H9 (cell line): Measurements from ENCODE around the gene ATXN10. TPM values are rescaled to one million over a fixed set of nuclear protein-coding genes. Genes with fewer than 3 reads are reported as not detected.

Source experiments
- DNase-seq: peaks from one replicate; pipeline ENCODE4 v3.0.0-alpha.2; 2017
- H2AFZ ChIP-seq: one replicate; pipeline ENCODE4 v1.6.1; 2013; ENCODE audit warnings: mild to moderate bottlenecking, low read length, control low read depth, moderate library complexity
- H2AK5ac ChIP-seq: 2 replicates; pipeline ENCODE4 v1.6.1; 2013; ENCODE audit warnings: low read length, control low read depth, mixed read lengths; ENCODE audit not compliant: insufficient read length
- H2BK120ac ChIP-seq: one replicate; pipeline ENCODE4 v1.6.1; 2013; ENCODE audit warnings: low read depth, mild to moderate bottlenecking, low read length, control low read depth, inconsistent platforms; ENCODE audit not compliant: poor library complexity, severe bottlenecking
- H2BK12ac ChIP-seq: 2 replicates; pipeline ENCODE4 v1.6.1; 2013; ENCODE audit warnings: low read length, control low read depth, mixed read lengths, low read depth; ENCODE audit not compliant: insufficient read length
- H2BK15ac ChIP-seq: 2 replicates; pipeline ENCODE4 v1.6.1; 2013; ENCODE audit warnings: low read depth, low read length, control low read depth
- H2BK20ac ChIP-seq: one replicate; pipeline ENCODE4 v1.6.1; 2013; ENCODE audit warnings: low read depth, mild to moderate bottlenecking, low read length, control low read depth, inconsistent platforms; ENCODE audit not compliant: poor library complexity, severe bottlenecking
- H2BK5ac ChIP-seq: 2 replicates; pipeline ENCODE4 v1.6.1; 2013; ENCODE audit warnings: low read length, control low read depth, mixed read lengths; ENCODE audit not compliant: insufficient read length
- H3K14ac ChIP-seq: 2 replicates; pipeline ENCODE4 v1.6.1; 2013; ENCODE audit warnings: low read length, control low read depth; ENCODE audit not compliant: insufficient read depth
- H3K18ac ChIP-seq: 2 replicates; pipeline ENCODE4 v1.6.1; 2013; ENCODE audit warnings: low read depth, mild to moderate bottlenecking, mixed read lengths, low read length, control low read depth; ENCODE audit not compliant: insufficient read length
- H3K23ac ChIP-seq: 2 replicates; pipeline ENCODE4 v1.6.1; 2013; ENCODE audit warnings: low read length, control low read depth, mixed read lengths, low read depth; ENCODE audit not compliant: insufficient read length
- H3K23me2 ChIP-seq: 2 replicates; pipeline ENCODE4 v1.6.1; 2013; ENCODE audit warnings: low read depth, mild to moderate bottlenecking, mixed read lengths, low read length, control low read depth; ENCODE audit not compliant: insufficient read length, poor library complexity, severe bottlenecking
- H3K27ac ChIP-seq: 2 replicates; pipeline ENCODE4 v1.5.1; 2013; ENCODE audit warnings: low read length, control low read depth, mixed read lengths, low read depth; ENCODE audit not compliant: insufficient read length
- H3K27me3 ChIP-seq: 2 replicates; pipeline ENCODE4 v1.6.1; 2013; ENCODE audit warnings: low read length, control low read depth, inconsistent platforms; ENCODE audit not compliant: insufficient read depth
- H3K4ac ChIP-seq: 2 replicates; pipeline ENCODE4 v1.6.1; 2013; ENCODE audit warnings: low read depth, mild to moderate bottlenecking, control low read depth, inconsistent platforms, low read length, moderate library complexity
- H3K4me1 ChIP-seq: 2 replicates; pipeline ENCODE4 v1.6.1; 2013; ENCODE audit warnings: low read length, control low read depth, inconsistent platforms; ENCODE audit not compliant: insufficient read depth
- H3K4me2 ChIP-seq: 2 replicates; pipeline ENCODE4 v1.6.1; 2013; ENCODE audit warnings: low read length, control low read depth, mixed read lengths; ENCODE audit not compliant: insufficient read length, insufficient read depth
- H3K56ac ChIP-seq: 2 replicates; pipeline ENCODE4 v1.6.1; 2013; ENCODE audit warnings: low read depth, mild to moderate bottlenecking, mixed read lengths, low read length, control low read depth; ENCODE audit not compliant: insufficient read length
- H3K79me1 ChIP-seq: 2 replicates; pipeline ENCODE4 v1.6.1; 2013; ENCODE audit warnings: low read depth, mild to moderate bottlenecking, moderate library complexity, low read length, control low read depth, inconsistent platforms; ENCODE audit not compliant: insufficient read depth, poor library complexity, severe bottlenecking
- H3K79me2 ChIP-seq: 2 replicates; pipeline ENCODE4 v1.6.1; 2013; ENCODE audit warnings: low read length, control low read depth, inconsistent platforms; ENCODE audit not compliant: insufficient read depth
- H3K9ac ChIP-seq: 2 replicates; pipeline ENCODE4 v1.6.1; 2013; ENCODE audit warnings: low read length, control low read depth, mixed read lengths; ENCODE audit not compliant: insufficient read length; ENCODE audit errors: extremely low read depth
- H3K9me3 ChIP-seq: one replicate; pipeline ENCODE4 v1.6.1; 2013; ENCODE audit warnings: low read depth, low read length, inconsistent platforms; ENCODE audit not compliant: control insufficient read depth
- H3T11ph ChIP-seq: one replicate; pipeline ENCODE4 v1.6.1; 2013; ENCODE audit warnings: mild to moderate bottlenecking, low read length, control low read depth, inconsistent platforms
- H4K20me1 ChIP-seq: one replicate; pipeline ENCODE4 v1.6.1; 2013; ENCODE audit not compliant: control insufficient read depth, insufficient read length, insufficient read depth
- H4K5ac ChIP-seq: 2 replicates; pipeline ENCODE4 v1.6.1; 2013; ENCODE audit warnings: low read depth, mild to moderate bottlenecking, mixed read lengths, low read length, control low read depth; ENCODE audit not compliant: insufficient read length
- H4K8ac ChIP-seq: replicated peaks from 2 replicates; pipeline ENCODE4 v1.6.1; 2013; ENCODE audit warnings: low read length, control low read depth, mixed read lengths, low read depth; ENCODE audit not compliant: insufficient read length
- H4K91ac ChIP-seq: 2 replicates; pipeline ENCODE4 v1.6.1; 2013; ENCODE audit warnings: low read depth, mild to moderate bottlenecking, moderate library complexity, mixed read lengths, low read length, control low read depth; ENCODE audit not compliant: insufficient read length
- H3K27ac Mint-ChIP-seq, 3 experiments: 2 replicates in 2 of 3; 3 replicates in 1 of 3; pipeline ENCODE4 v1.8.0; 2020 to 2021; ENCODE audit warnings: mixed read lengths in 3 of 3, mild to moderate bottlenecking in 1 of 3, moderate library complexity in 1 of 3
- H3K27me3 Mint-ChIP-seq: 2 replicates; pipeline ENCODE4 v1.8.0; 2021; ENCODE audit warnings: low read depth, mild to moderate bottlenecking, moderate library complexity, mixed read lengths
- H3K36me3 Mint-ChIP-seq, 3 experiments: 2 replicates in 2 of 3; 3 replicates in 1 of 3; pipeline ENCODE4 v1.8.0; 2020 to 2021; ENCODE audit warnings: low read depth in 3 of 3, mixed read lengths in 3 of 3; ENCODE audit not compliant: insufficient read depth in 1 of 3
- H3K4me1 Mint-ChIP-seq, 2 experiments: 2 replicates each; pipeline ENCODE4 v1.8.0; 2020; ENCODE audit warnings: mixed read lengths in 2 of 2
- H3K4me3 Mint-ChIP-seq, 2 experiments: 2 replicates in 1 of 2; 3 replicates in 1 of 2; pipeline ENCODE4 v1.8.0; 2020 to 2021; ENCODE audit warnings: mild to moderate bottlenecking in 2 of 2, mixed read lengths in 2 of 2, moderate library complexity in 1 of 2
- H3K9me3 Mint-ChIP-seq, 2 experiments: 2 replicates in 1 of 2; 3 replicates in 1 of 2; pipeline ENCODE4 v1.8.0; 2020; ENCODE audit warnings: mild to moderate bottlenecking in 2 of 2, mixed read lengths in 2 of 2, moderate library complexity in 1 of 2
- CTCF ChIP-seq: fragments of 200-600 bp; sonication (generic); conservative IDR thresholded peaks from 3 replicates; pipeline ENCODE4 v1.8.0; 2021; ENCODE audit warnings: antibody characterized with exemption, mild to moderate bottlenecking
- WGBS: extraction: QIAGEN DNeasy Blood & Tissue Kit; methylation state at CpG from one replicate; pipeline ENCODE4 v1.1.7; 2013; ENCODE audit warnings: missing lambda C conversion rate, low lambda C conversion rate, mixed read lengths; ENCODE audit not compliant: insufficient read length; ENCODE audit errors: extremely low coverage; 5-methylcytosine and 5-hydroxymethylcytosine counted together
- total RNA-seq: library from RNA; stranded (reverse); gene quantifications from 2 replicates; pipeline ENCODE4 v1.2.1, GENCODE V29; 2021

The ATXN10 gene
- total RNA-seq, 1 experiment from 2014 or later = 210 TPM

- Histone ChIP-seq H2AK5ac (no peak overlapping the region), H2BK12ac (no peak overlapping the region), H3K79me2 (peaks cover 18% of the 10 kb centered on the region; the same call in 1 of the 2 replicates), H3K79me1 (peaks cover 16% of the 10 kb centered on the region), H3K4ac (no peak overlapping the region), H2BK5ac (no peak overlapping the region), H4K5ac (no peak overlapping the region), H4K8ac (no peak overlapping the region), H3T11ph (no peak overlapping the region), H4K20me1 (no peaks in the 10 kb centered on the region), H3K27me3 (no peaks in the 10 kb centered on the region), H3K23ac (no peak overlapping the region), H3K9ac (no peak overlapping the region), H3K18ac (no peak overlapping the region), H2BK20ac (no peak overlapping the region), H3K4me2 (no peak overlapping the region), H4K91ac (no peak overlapping the region), H3K56ac (no peak overlapping the region), H3K14ac (no peak overlapping the region), H3K9me3 (no peaks in the 10 kb centered on the region), H2BK120ac (no peak overlapping the region), H2AFZ (no peak overlapping the region), H2BK15ac (no peak overlapping the region), H3K4me1 (peaks cover 3% of the 10 kb centered on the region; the same call in 1 of the 2 replicates), H3K23me2 (no peaks in the 10 kb centered on the region), H3K27ac (no peak overlapping the region)
- Mint-ChIP-seq H3K27me3 (no peaks in the 10 kb centered on the region), H3K27ac (peak overlapping the region in 2 of 3 experiments; percentile 5 to 71; a peak in 4 of 7 replicates), H3K9me3 (no peaks in the 10 kb centered on the region), H3K36me3 (peaks cover 21 to 39% (median 35%) of the 10 kb centered on the region in 3 experiments), H3K4me3 (no peak overlapping the region), H3K4me1 (peaks cover 5 to 17% of the 10 kb centered on the region in 2 experiments)
- no peak for DNase-seq
- WGBS = no CpG with 5 or more reads among the region's 4 CpGs
- TF ChIP-seq CTCF = no peak
Measured at GRCh38 chr22:45688600-45689080, 17.0 kb downstream of the ATXN10 start.
